ENCODE measurements around the gene CYP24A1.

The CYP24A1 gene

DNA sequence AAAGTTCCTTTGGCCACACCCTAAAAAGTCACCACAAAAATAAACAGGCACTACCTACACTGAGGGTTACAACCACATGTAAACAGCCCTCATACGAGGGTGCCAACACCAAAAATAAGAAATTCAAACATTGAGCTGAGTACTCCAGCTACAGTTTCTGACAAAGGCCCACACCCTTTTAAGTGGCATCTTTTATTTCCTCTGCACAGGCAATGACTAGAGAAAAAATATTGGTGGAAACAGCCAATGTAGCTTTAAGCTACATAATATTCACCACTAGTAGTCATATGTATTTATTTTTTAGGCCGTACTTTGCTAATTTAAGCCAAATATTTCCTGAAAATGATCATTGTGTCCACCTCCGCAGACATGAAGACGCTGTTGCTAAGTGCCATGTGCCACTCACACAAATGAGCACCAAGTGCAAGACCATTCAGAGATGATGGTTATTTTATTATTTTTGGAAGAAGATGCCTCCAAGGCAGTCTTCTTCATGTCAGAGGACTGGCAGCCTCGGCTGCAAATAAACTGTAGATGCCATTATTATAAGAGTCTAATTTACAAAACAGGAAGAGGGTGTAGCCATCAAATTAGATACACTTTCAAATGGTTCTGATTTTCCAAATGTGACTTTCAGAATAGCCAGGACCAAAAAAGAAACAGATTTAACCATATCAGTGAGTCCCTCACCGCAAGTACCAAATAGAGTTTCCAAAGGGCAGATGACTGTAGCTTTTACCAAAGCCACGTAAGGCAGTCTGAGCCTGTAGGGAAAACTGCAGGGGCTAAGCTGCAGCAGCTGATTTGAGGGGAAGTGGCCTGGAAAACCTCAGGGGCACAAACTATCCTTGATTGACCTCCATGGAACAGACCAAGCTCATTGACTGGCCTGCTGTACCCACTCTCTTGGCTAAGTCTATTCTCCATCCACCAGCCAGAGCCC lies 13.4 kb downstream of the CYP24A1 start:
- Histone ChIP-seq H2BK120ac (ENCODE audit: low read depth, low read length) (no peak overlapping the region), H3K9me3 (replicated peaks in 1 of 2; ENCODE audit: control insufficient read depth in 2 of 2, insufficient read depth in 1 of 2, low read depth in 1 of 2, low read length in 2 of 2) (no peaks in the 10 kb centered on the region), H3K4me1 (ENCODE audit: control insufficient read depth in 2 of 2, insufficient read depth in 1 of 2, low read depth in 1 of 2, low read length in 2 of 2) (no peaks in the 10 kb centered on the region), H3K4ac (ENCODE audit: low read length) (no peak overlapping the region), H3K4me3 (ENCODE audit: low read length in 2 of 2) (no peak overlapping the region), H3K79me1 (ENCODE audit: low read depth, low read length) (no peaks in the 10 kb centered on the region), H2AK5ac (ENCODE audit: low read depth, low read length) (no peak overlapping the region), H3K27me3 (ENCODE audit: control insufficient read depth in 3 of 3, insufficient read depth in 3 of 3, low read depth in 1 of 3, low read length in 3 of 3) (peaks cover 0 to 50% (median 0%) of the 10 kb centered on the region in 3 experiments), H3K23ac (ENCODE audit: low read depth, low read length, poor library complexity) (no peak overlapping the region), H3K27ac (replicated peaks; ENCODE audit: low read length) (no peak overlapping the region), H3K4me2 (ENCODE audit: insufficient read depth, low read length, poor library complexity, severe bottlenecking) (no peak overlapping the region), H3K36me3 (replicated peaks in 1 of 2; ENCODE audit: control insufficient read depth in 2 of 2, insufficient read depth in 2 of 2, low read length in 2 of 2) (no peaks in the 10 kb centered on the region), H4K8ac (ENCODE audit: low read depth, low read length) (no peak overlapping the region), H2BK15ac (ENCODE audit: low read length) (no peak overlapping the region), H2BK5ac (ENCODE audit: low read length) (no peak overlapping the region), H3K18ac (ENCODE audit: low read length) (no peak overlapping the region), H3K14ac (ENCODE audit: low read length) (no peak overlapping the region), H4K91ac (ENCODE audit: low read depth, low read length, poor library complexity) (no peak overlapping the region), H2AFZ (ENCODE audit: low read length) (no peak overlapping the region), H3K9ac (ENCODE audit: low read depth, low read length, poor library complexity) (no peak overlapping the region), H2BK12ac (ENCODE audit: low read length) (no peak overlapping the region)
- DNase-seq (ENCODE audit: low spot score): no peak
- WGBS, 2 donors (ENCODE audit: extremely low coverage in 2 of 2, insufficient read length in 2 of 2, insufficient replicate concordance in 1 of 2): no CpG with 5 or more reads among the region's 7 CpGs

DNA sequence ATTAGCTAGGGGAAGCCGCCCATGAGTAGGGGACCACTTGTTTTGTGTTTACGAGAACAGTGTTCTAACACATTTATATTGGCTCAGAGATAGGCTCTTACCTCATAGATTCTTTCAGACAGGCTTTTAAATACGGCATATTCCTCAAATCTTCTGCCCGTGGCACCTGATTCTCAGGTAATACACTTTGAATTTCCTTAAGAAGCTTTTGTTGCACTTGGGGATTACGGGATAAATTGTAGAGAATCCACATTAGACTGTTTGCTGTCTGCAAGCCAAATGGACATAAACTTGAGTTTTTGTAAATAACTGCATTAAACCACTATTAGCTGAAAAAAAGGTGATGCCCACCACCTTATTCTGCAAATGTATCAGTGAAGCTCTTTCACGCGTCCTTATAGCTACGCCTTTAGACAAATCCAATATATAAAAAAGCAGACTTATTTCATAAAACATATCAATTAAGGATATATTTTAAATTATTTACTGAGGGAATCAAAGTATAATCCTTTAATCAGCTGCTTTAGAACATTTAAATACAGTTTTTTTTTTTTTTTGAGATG lies 14.8 kb downstream of the CYP24A1 start:
- H4K91ac ChIP-seq (ENCODE audit: low read depth, low read length, poor library complexity): no peak overlapping the region
- no CpG with 5 or more reads among the region's 8 CpGs for WGBS, 2 donors (ENCODE audit: extremely low coverage in 2 of 2, insufficient read length in 2 of 2, insufficient replicate concordance in 1 of 2)
- no peak overlapping the region for H3K4me3 ChIP-seq (ENCODE audit: low read length in 2 of 2)
- no peak overlapping the region for H3K18ac ChIP-seq (ENCODE audit: low read length)
- H3K4me1 ChIP-seq (ENCODE audit: control insufficient read depth in 2 of 2, insufficient read depth in 1 of 2, low read depth in 1 of 2, low read length in 2 of 2): no peaks in the 10 kb centered on the region
- no peak for DNase-seq (ENCODE audit: low spot score)
- H4K8ac ChIP-seq (ENCODE audit: low read depth, low read length): no peak overlapping the region
- H2BK15ac ChIP-seq (ENCODE audit: low read length): no peak overlapping the region
- no peak overlapping the region for H3K23ac ChIP-seq (ENCODE audit: low read depth, low read length, poor library complexity)
- H2AK5ac ChIP-seq (ENCODE audit: low read depth, low read length): no peak overlapping the region
- H2BK120ac ChIP-seq (ENCODE audit: low read depth, low read length): no peak overlapping the region
- H3K9me3 ChIP-seq (replicated peaks in 1 of 2; ENCODE audit: control insufficient read depth in 2 of 2, insufficient read depth in 1 of 2, low read depth in 1 of 2, low read length in 2 of 2): no peaks in the 10 kb centered on the region
- peaks cover 0 to 50% (median 0%) of the 10 kb centered on the region in 3 experiments for H3K27me3 ChIP-seq (ENCODE audit: control insufficient read depth in 3 of 3, insufficient read depth in 3 of 3, low read depth in 1 of 3, low read length in 3 of 3)
- H2AFZ ChIP-seq (ENCODE audit: low read length): no peak overlapping the region
- no peaks in the 10 kb centered on the region for H3K79me1 ChIP-seq (ENCODE audit: low read depth, low read length)
- H3K4me2 ChIP-seq (ENCODE audit: insufficient read depth, low read length, poor library complexity, severe bottlenecking): no peak overlapping the region
- no peak overlapping the region for H3K4ac ChIP-seq (ENCODE audit: low read length)
- H3K27ac ChIP-seq (replicated peaks; ENCODE audit: low read length): no peak overlapping the region
- H2BK5ac ChIP-seq (ENCODE audit: low read length): no peak overlapping the region
- no peak overlapping the region for H3K9ac ChIP-seq (ENCODE audit: low read depth, low read length, poor library complexity)
- H3K14ac ChIP-seq (ENCODE audit: low read length): no peak overlapping the region
- no peak overlapping the region for H2BK12ac ChIP-seq (ENCODE audit: low read length)
- no peaks in the 10 kb centered on the region for H3K36me3 ChIP-seq (replicated peaks in 1 of 2; ENCODE audit: control insufficient read depth in 2 of 2, insufficient read depth in 2 of 2, low read length in 2 of 2)

- WGBS, 2 donors (ENCODE audit: extremely low coverage in 2 of 2, insufficient read length in 2 of 2, insufficient replicate concordance in 1 of 2): no CpG with 5 or more reads among the region's 3 CpGs
Observed at GRCh38 chr20:54158226-54158625, 15.6 kb downstream of the CYP24A1 start.

More at GRCh38 chr20:54158226-54158625, 15.6 kb downstream of the CYP24A1 start:
- H2AFZ ChIP-seq (ENCODE audit: low read length): no peak overlapping the region
- H3K18ac ChIP-seq (ENCODE audit: low read length): no peak overlapping the region
- H3K23ac ChIP-seq (ENCODE audit: low read depth, low read length, poor library complexity): no peak overlapping the region
- H3K27me3 ChIP-seq (ENCODE audit: control insufficient read depth in 3 of 3, insufficient read depth in 3 of 3, low read depth in 1 of 3, low read length in 3 of 3): peaks cover 0 to 50% (median 0%) of the 10 kb centered on the region in 3 experiments
- no peak overlapping the region for H3K4me2 ChIP-seq (ENCODE audit: insufficient read depth, low read length, poor library complexity, severe bottlenecking)
- no peaks in the 10 kb centered on the region for H3K36me3 ChIP-seq (replicated peaks in 1 of 2; ENCODE audit: control insufficient read depth in 2 of 2, insufficient read depth in 2 of 2, low read length in 2 of 2)
- no peak overlapping the region for H3K14ac ChIP-seq (ENCODE audit: low read length)
- H2BK5ac ChIP-seq (ENCODE audit: low read length): no peak overlapping the region
- H2AK5ac ChIP-seq (ENCODE audit: low read depth, low read length): no peak overlapping the region
- no peak overlapping the region for H4K91ac ChIP-seq (ENCODE audit: low read depth, low read length, poor library complexity)
- no peak overlapping the region for H3K4me3 ChIP-seq (ENCODE audit: low read length in 2 of 2)
- H3K4me1 ChIP-seq (ENCODE audit: control insufficient read depth in 2 of 2, insufficient read depth in 1 of 2, low read depth in 1 of 2, low read length in 2 of 2): no peaks in the 10 kb centered on the region
- no peak overlapping the region for H2BK15ac ChIP-seq (ENCODE audit: low read length)
- DNase-seq (ENCODE audit: low spot score): no peak
- no peak overlapping the region for H3K9ac ChIP-seq (ENCODE audit: low read depth, low read length, poor library complexity)
- no peak overlapping the region for H2BK12ac ChIP-seq (ENCODE audit: low read length)
- H3K9me3 ChIP-seq (replicated peaks in 1 of 2; ENCODE audit: control insufficient read depth in 2 of 2, insufficient read depth in 1 of 2, low read depth in 1 of 2, low read length in 2 of 2): no peaks in the 10 kb centered on the region
- no peaks in the 10 kb centered on the region for H3K79me1 ChIP-seq (ENCODE audit: low read depth, low read length)
- H2BK120ac ChIP-seq (ENCODE audit: low read depth, low read length): no peak overlapping the region
- H3K4ac ChIP-seq (ENCODE audit: low read length): no peak overlapping the region
- no peak overlapping the region for H4K8ac ChIP-seq (ENCODE audit: low read depth, low read length)
- no peak overlapping the region for H3K27ac ChIP-seq (replicated peaks; ENCODE audit: low read length)

All from neuronal stem cell (in vitro differentiated cells).